Islet precursor cell (in vitro differentiated cells): ENCODE data around the gene GFOD1.
"Not testable (repeated sequence)": the region's sequence is repeated elsewhere in the genome, so short reads cannot be mapped to it uniquely, and the experiment has no call there.

Experiments used
- DNase-seq: peaks from one replicate; pipeline ENCODE4 v3.0.0-alpha.2; 2018

The GFOD1 gene

DNA sequence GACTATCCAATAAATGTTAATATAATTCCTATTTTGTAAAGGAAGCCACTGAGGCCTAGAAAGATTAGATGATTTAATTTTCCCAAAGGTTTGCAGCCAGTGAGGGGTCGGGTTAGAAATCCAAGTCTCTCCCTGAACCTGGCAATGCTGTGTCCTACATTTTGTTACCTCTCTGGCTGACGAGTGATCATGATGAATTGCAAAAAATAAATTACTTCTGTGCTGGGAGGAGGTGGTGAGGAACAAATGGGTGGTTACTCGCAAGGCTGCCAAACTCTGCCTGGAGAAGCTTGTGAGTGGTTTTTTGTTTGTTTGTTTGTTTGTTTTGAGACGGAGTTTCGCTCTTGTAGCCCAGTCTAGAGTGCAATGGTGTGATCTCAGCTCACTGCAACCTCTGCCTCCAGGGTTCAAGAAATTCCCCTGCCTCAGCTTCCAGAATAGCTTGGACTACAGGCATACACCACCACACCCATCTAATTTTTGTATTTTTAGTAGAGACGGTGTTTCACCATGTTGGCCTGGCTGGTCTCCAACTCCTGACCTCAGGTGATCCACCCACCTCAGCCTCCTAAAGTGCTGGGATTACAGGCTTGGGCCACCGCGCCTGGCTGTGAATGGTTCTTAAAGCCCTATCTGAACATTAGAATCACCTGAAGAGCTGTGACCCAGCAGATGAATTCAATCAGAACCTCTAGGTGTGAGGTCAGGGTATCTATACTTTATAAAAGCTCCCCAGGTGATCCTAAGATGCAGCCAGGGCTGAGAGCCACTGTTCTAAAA, 138.9 kb downstream of the GFOD1 start:
- DNase-seq: no peak

GRCh38 chr6:13346245-13346644, 141.2 kb downstream of the GFOD1 start:
- DNase-seq: no peak

DNA sequence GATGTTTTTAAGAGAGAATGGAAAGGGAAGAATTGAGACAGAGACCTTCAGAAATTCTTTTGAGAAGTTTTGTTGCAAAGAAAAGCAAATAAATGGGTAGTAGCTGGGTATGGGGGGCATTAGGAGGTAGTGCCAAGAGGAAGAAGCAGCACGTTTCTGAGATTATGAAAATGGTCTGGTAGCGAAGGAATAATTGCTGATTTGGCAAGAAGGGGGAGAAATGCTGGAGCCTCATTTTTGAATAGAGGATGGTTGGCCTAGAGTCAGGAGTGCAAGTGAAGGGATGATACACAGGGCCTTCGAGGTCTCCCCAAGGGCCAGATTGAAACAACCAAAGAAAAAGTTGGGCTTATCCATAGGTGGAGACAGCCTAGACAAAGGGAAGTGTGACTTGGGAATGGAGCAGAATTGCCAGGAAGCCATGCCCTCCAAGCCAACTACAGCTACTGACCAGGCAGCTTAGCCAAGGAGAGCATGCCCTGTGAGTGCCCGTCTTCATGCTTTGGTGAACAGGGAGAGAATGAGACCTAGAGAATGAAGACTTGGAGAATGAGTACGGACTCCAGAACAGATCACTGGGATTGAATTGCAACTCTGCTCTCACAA, 144.9 kb downstream of the GFOD1 start:
- no peak for DNase-seq

DNA sequence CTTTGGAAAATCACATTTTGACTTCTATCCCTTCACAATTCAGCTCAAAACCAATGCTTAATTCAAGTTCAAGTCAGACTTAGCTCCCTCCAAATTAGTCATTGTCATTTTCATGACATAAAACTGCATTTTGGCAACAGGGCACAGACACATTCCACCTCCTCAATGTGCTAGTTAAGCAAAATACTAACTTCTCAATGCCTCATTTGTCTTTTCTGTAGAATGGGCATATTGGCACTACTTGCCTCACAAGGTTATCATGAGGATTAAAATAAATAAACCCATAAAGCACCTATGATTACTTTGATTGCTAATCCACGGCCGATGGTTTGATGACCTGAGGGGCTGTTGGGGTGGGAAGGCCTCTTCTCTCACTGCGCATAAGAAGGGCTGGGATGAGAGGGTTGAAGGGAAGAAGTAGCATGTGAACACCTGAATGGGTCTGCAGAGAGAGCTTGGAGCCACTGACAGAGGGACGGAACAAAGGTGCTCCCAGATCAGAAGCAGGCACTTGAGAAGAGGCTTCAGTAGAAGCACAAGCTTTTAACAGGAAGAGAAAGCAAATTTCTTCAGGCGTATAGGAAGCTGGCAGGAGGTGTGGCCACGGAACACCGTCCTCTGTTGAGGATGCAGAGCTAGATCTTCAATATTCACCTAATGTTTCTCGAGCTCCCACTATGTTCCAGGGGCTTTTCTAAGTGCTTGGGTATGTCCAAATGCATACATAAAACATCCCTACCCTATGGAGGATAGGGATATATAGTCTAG, 147.4 kb downstream of the GFOD1 start:
- no peak for DNase-seq

- no peak for DNase-seq
Measured at GRCh38 chr6:13338038-13338437, 149.4 kb downstream of the GFOD1 start.

DNA sequence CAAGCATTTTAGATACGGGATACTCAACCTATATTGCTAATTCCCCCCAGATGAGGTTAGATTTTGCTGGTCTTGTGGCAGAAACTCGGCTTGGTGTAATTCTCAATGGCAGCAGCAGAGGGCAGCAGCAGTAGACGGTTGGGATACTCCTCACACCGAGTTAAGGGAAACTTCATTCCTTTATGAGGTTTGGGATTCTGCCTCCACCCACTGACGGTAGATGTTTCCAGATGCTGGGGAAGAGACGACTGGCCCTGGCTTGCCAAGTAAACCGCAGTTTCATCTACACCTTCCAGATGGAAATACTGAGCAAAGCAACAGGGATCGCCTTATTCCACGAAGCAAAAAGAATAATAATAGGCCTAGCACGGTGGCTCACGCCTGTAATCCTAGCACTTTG, 150.8 kb downstream of the GFOD1 start:
- peak; percentile 92 for DNase-seq

DNA sequence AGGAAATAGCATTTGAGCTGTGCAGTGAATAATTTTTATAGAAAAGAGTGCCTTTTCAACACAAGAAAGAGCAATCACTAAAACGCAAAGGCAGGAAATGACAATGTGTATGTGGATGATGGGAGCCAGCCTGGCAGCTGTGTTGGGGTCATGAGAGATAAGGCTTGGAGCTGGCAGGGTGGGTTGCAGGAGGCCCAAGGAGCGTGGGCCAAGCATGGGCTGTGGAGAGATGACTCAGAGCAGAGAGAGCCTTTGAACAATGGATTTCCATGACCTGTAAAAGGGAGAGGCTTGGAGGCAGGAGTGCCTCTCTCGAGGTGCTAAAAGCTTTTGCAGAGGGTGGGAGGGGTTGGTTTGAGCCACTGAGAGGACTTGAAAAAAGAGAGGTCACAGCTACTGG, 152.4 kb downstream of the GFOD1 start:
- peak; percentile 75 for DNase-seq

DNA sequence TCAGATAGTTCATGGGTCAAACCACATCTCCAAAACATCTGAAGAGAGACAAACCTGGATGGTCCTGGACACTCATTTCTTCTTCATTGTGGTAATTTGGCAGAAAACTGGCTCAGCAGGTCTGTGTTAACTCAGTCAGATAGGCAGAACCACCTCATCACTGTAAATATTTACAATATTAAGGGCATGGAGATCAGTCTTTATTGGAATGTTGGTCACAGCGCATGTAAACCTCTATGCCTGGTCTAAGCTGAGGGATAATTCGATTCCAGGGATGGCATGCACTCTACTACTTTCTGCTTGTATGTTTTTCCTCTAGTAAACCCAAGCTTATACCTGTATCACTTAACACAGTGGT, 155.1 kb downstream of the GFOD1 start:
- DNase-seq: no peak

DNA sequence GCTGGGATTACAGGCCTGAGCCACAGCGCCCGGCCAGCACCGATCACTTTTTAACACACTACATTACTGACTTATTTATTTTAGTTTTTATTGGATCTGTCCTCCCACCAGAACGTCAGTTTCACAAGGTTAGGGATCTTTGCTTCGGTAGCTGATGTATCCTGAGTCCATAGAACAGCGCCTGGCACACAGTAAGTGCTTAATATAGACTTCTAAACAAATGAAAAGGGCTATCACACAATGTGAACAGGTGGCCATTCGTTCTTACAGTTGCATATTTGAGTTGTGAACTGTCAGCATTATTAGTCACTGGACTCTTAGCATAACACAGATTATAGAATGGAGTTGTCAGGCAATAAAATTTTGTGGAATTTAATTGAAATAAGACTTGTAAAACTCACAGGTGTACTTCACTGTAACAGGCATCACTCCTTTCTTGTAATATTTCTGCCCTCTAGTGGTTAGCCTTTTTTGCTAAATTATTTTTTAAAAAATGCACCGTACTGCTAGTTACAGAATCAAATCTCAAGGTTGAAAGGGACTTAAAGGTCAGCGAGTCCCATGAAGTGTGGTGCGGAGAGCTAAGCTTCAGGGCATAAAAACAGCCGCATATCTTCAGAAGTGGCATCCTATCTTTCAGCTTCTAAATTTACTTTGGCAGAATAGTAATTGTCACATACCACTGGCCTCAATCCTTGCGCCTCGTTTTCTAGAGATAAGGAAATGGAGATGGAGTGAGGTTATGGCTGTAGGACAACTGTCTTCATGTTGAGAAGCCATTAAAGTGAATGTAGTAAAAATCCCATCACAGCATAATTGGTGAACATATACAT, 155.7 kb downstream of the GFOD1 start:
- no peak for DNase-seq

- DNase-seq: no peak
Measured at GRCh38 chr6:13328875-13329183, 158.6 kb downstream of the GFOD1 start.

GRCh38 chr6:13328076-13328874, 159.1 kb downstream of the GFOD1 start, which contains the start of gene TBC1D7:
TBC1D7 (minus strand) TSS chr6:13328537; CDS start chr6:13326898, 1,639 bp downstream.
- DNase-seq: peak; percentile 98

DNA sequence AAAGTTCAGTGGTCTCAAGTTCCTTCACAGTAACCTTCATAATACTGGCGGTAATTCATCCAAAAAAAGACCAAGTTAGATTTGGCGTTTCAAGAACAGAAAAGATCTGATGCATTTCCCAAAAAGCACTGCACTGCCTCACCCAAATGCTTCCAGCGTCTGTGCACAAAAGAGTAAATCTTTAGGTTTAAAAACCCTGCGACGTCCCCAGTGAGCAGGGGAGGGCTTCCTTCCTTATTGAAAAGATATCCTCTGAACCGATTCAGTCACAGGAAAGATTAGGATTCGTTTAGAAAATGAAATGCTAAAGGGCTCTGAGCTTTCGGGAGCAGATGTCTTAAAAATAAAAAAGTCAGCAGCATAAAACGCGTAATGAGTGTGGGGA, 159.7 kb downstream of the GFOD1 start:
- DNase-seq: no peak

GRCh38 chr6:13326031-13326586, 161.3 kb downstream of the GFOD1 start:
- not testable (repeated sequence) for DNase-seq

DNA sequence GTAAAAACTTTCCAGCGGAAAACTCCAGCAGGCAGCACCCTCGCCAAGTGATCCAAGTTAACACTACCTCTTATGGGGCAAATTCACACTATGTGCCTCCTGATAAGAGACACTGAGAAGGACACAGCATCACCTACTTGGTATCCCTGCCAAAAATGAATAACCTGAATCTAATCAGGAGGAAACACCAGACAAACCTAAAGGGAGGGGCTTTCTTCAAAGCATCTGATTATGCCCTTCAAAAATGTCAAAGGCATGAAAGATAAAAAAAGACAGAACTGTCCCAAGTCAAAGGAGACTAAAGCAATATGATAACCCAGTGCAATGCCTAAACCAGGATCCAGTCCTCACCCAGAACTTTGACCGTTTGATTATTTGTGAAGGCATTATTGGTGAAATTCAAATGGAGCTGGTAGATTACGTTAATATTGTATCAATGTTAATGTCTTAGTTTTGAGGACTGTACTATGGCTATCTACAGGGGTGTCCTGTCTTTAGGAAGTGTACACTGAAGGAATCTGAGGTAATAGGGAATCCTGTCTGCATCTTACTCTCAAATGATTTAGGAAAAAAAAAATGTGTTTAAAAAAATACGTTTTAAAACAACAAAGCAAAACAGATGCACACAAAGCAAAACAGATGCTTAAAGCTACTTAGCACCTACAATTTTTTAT, 167.4 kb downstream of the GFOD1 start:
- no peak for DNase-seq

- no peak for DNase-seq
Measured at GRCh38 chr6:13318821-13319220, 168.6 kb downstream of the GFOD1 start.

DNA sequence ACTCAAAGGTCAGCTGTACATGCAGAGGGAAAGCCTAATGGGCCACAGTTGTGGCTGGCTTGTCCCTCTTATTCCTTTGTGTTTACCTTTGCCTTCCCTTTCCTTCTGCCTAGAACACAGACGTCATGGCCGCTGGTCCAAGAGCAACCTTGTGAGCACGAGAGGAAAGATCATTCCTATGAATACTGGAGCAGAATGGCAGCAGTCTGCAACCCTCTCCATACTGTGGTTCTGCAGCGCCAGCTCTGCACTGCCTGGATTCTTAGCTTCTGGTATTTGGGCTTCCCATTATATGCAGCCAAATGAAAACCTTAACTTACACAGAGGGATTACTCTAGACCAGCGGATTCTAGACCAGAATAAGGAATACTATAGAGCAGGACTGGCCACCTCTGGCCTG, 171.5 kb downstream of the GFOD1 start:
- no peak for DNase-seq

DNA sequence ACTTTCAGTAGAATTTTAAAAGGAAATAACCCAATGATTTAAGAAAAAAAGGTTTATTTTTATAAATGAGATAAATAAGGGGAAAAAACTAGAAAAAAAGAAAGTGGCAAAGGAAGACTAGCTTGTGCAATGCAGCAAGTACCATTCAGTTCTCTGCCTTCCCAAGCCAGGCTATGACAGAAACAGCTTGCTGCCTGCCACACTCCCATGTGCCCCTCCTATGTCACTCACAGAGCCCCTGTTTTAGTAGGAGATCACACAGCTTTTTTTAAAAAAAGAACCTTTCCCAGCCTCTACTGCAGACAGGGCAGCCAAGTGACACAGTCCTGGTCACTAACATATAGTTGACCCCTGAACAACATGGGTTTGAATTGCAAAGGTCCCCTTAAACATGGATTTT, 172.6 kb downstream of the GFOD1 start:
- no peak for DNase-seq

DNA sequence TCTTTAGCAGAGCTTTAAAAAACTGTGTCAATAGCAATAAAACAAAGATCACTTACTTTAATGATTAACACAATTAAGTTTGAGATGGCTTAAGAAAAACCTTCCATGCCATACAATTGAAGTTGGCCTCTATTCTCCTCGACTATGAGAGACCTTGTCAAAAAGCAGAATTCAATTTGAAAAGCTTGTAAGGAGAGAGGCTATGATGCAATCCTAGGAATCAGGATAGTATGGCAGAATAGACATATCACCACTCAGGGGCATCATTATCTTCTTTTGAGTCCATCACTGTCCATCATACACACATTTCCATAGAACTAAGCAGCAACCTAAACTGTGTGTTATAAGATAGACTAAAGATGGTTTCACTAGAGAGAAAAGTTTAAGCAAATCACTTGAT, 176.2 kb downstream of the GFOD1 start:
- DNase-seq: no peak

GRCh38 chr6:13308332-13308731, 179.1 kb downstream of the GFOD1 start:
- DNase-seq: peak; percentile 10
